22Rv1 (cell line): ENCODE data around the gene BORCS8.
A peak's percentile ranks its signal among the peaks of the same experiment; 100 is the strongest.

Source experiments
- H3K27ac ChIP-seq: fragments of 450-650 bp; 2 replicates; pipeline ENCODE4 v1.5.1; 2017
- ZFX ChIP-seq: fragments of 450-650 bp; IDR thresholded peaks from 2 replicates; pipeline ENCODE4 v1.6.1; 2017; ENCODE audit warnings: antibody characterized with exemption, borderline replicate concordance
- TF ChIP-seq, protein P1 (sequence below): fragments of 450-650 bp; IDR thresholded peaks from 2 replicates; pipeline ENCODE4 v1.5.1; 2017; ENCODE audit warnings: mild to moderate bottlenecking

Gene BORCS8

DNA sequence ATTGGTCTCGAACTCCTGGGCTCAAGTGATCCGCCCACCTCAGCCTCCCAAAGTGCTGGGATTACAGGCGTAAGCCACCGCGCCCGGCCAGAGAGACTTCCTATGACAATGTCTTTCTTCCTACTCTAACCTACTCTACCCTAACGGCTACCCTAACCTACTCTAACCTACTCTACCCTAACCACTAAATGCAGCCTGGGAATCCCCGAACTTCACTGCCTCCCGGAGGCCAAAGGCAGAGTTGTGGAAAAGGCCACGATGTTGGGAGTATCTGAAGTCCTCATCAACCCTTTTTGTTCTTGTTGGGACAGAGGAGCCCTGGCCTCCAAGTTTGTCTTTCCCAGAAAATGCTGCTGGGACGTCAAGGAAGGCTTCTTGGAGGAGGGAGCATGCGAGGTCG lies 12.2 kb upstream of the BORCS8 start:
- TF ChIP-seq, protein P1, sequence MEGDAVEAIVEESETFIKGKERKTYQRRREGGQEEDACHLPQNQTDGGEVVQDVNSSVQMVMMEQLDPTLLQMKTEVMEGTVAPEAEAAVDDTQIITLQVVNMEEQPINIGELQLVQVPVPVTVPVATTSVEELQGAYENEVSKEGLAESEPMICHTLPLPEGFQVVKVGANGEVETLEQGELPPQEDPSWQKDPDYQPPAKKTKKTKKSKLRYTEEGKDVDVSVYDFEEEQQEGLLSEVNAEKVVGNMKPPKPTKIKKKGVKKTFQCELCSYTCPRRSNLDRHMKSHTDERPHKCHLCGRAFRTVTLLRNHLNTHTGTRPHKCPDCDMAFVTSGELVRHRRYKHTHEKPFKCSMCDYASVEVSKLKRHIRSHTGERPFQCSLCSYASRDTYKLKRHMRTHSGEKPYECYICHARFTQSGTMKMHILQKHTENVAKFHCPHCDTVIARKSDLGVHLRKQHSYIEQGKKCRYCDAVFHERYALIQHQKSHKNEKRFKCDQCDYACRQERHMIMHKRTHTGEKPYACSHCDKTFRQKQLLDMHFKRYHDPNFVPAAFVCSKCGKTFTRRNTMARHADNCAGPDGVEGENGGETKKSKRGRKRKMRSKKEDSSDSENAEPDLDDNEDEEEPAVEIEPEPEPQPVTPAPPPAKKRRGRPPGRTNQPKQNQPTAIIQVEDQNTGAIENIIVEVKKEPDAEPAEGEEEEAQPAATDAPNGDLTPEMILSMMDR = no peak
- TF ChIP-seq ZFX = no peak
- H3K27ac ChIP-seq = no peak overlapping the region

DNA sequence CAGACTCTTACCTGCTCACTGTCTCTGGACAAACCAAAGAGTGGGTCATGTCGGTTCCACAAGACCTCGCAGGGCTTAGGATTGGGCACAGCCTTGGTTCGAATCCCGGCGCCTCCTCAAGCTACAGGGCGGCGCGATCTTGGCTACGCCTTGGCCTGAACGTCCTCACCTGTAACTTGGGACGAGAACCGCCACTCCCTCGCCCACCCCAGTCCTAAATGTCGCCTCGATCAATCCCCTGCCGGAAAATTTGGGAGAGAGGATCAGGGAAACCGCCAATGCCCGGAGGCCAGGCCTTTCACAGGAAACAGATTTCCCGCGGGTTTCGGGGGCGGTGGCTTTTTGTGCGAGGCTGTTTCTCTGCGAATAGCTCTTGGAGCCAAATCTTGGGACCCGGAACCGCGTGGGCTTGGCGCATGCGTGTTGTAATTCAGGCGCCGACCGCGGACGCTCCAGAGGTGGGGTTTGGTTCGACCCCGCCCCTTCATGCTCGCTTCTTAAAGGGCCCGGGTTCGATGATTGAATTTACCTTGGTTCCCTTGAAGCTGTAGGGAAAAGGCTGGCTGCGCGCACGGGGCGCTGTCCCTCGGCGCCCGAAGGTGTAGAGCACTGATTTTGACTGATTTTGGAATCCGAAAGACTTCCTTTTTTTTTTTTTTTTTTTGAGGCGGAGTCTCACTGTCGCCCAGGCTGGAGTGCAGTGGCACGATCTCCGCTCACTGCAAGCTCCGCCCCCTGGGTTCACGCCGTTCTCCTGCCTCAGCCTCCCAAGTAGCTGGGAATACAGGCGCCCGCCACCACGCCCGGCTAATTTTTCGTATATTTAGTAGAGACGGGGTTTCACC lies 11.3 kb upstream of the BORCS8 start, which contains the start of gene NR2C2AP:
Gene NR2C2AP (minus strand): TSS at position 403 of the 845 bp plus-strand sequence. CDS start 354 bp downstream, at position 49.
- TF ChIP-seq ZFX = no peak
- TF ChIP-seq, protein P1 = no peak
- peak within 1 kb of the TSS; percentile 92 for H3K27ac ChIP-seq

DNA sequence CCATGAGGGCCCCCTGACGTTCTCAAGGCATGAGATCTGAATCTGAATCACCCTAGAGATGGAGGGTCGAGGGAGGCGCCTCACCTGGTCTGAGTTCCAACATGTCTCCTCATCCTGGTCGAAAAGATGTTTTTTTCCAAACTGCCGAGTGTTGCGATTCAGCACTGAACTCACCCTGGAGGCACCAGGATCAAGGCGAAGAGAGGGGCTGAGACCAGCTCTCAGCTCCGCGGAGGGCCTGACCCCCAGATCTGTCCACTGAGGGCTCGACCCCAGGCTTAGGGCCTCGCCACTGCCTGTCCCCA lies 10.7 kb upstream of the BORCS8 start:
- TF ChIP-seq, protein P1 = no peak
- TF ChIP-seq ZFX = no peak

GRCh38 chr19:19201697-19202630 lies 10.0 kb upstream of the BORCS8 start:
- peak overlapping the region; percentile 92 for H3K27ac ChIP-seq
- TF ChIP-seq, protein P1 = no peak
- TF ChIP-seq ZFX = no peak

More for the DNA sequence above, 10.7 kb upstream of the BORCS8 start:
- H3K27ac ChIP-seq = peak overlapping the region; percentile 92

DNA sequence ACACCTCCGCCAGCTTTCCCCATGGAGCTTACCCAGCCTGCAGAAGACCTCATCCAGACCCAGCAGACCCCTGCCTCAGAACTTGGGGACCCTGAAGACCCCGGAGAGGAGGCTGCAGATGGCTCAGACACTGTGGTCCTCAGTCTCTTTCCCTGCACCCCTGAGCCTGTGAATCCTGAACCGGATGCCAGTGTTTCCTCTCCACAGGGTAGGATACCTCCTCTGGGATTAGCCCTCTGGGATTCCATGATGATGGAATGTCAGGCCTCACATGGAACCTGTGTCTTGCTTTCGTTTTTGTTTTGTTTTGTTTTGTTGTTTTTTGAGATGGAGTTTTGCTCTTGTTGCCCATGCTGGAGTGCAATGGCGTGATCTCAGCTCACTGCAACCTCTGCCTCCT lies 2.0 kb upstream of the BORCS8 start:
- no peak for TF ChIP-seq ZFX
- TF ChIP-seq, protein P1 = no peak
- peak overlapping the region; percentile 94; the same call in 1 of the 2 replicates for H3K27ac ChIP-seq

DNA sequence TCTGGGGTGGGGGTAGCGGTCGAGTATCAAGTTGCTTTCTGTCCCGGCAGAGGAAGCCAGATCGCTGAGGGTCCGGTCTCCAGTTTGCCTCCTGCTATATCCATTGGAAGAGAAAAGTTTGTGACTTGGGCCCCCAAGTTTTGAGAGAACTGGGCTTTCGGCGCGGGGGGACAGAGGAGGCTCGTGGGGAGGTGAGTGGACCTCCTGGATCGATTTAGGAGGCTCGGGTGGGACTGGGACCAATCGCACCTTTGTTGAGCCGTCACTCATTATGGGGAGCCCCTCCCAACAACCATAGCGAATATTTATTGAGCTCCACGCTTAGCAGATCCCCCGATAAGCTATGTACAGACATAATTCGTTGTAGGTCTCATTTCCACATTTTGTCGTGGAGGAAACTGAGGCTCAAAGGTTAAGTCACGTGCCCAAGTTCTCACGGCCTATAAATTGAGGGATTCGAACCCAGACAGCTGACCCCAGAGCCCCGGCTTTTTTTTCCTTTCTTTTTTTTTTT lies 1.0 kb upstream of the BORCS8 start:
- H3K27ac ChIP-seq = peak overlapping the region; percentile 94
- TF ChIP-seq, protein P1 = no peak
- no peak for TF ChIP-seq ZFX
